Retinal pigment epithelial cell (primary cell): Measurements from ENCODE around the gene NUCB1.

Source experiments
- DNase-seq: peaks from one replicate; pipeline ENCODE4 v3.0.0-alpha.2; 2010; ENCODE audit warnings: low read depth
- H3K4me3 ChIP-seq: 2 replicates; pipeline ENCODE4 v1.5.1; 2011; ENCODE audit warnings: mild to moderate bottlenecking, low read length, control low read depth, moderate library complexity
- TF ChIP-seq, protein P1 (sequence below): conservative IDR thresholded peaks from 2 replicates; pipeline ENCODE4 v1.5.1; 2011; ENCODE audit warnings: low read depth, low read length, control low read depth, inconsistent platforms

The NUCB1 gene

DNA sequence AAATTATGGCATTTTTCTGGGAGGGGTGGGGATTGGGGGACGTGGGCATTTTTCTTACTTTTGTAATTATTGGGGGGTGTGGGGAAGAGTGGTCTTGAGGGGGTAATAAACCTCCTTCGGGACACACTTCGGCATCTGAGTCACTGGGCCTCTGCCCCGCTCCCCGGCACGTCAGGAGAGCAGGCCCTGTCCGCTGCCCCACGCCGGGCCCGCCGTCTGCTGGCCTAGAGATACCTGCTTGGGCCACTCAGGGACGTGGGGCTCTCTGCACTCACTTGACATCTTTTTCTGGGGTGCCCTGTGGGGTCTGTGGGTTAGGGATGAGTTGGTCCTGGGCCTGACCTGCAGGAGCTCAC is 61.5 kb downstream of the NUCB1 start:
- H3K4me3 ChIP-seq = no peak overlapping the region
- TF ChIP-seq, protein P1, sequence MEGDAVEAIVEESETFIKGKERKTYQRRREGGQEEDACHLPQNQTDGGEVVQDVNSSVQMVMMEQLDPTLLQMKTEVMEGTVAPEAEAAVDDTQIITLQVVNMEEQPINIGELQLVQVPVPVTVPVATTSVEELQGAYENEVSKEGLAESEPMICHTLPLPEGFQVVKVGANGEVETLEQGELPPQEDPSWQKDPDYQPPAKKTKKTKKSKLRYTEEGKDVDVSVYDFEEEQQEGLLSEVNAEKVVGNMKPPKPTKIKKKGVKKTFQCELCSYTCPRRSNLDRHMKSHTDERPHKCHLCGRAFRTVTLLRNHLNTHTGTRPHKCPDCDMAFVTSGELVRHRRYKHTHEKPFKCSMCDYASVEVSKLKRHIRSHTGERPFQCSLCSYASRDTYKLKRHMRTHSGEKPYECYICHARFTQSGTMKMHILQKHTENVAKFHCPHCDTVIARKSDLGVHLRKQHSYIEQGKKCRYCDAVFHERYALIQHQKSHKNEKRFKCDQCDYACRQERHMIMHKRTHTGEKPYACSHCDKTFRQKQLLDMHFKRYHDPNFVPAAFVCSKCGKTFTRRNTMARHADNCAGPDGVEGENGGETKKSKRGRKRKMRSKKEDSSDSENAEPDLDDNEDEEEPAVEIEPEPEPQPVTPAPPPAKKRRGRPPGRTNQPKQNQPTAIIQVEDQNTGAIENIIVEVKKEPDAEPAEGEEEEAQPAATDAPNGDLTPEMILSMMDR = no peak
- no peak for DNase-seq

DNA sequence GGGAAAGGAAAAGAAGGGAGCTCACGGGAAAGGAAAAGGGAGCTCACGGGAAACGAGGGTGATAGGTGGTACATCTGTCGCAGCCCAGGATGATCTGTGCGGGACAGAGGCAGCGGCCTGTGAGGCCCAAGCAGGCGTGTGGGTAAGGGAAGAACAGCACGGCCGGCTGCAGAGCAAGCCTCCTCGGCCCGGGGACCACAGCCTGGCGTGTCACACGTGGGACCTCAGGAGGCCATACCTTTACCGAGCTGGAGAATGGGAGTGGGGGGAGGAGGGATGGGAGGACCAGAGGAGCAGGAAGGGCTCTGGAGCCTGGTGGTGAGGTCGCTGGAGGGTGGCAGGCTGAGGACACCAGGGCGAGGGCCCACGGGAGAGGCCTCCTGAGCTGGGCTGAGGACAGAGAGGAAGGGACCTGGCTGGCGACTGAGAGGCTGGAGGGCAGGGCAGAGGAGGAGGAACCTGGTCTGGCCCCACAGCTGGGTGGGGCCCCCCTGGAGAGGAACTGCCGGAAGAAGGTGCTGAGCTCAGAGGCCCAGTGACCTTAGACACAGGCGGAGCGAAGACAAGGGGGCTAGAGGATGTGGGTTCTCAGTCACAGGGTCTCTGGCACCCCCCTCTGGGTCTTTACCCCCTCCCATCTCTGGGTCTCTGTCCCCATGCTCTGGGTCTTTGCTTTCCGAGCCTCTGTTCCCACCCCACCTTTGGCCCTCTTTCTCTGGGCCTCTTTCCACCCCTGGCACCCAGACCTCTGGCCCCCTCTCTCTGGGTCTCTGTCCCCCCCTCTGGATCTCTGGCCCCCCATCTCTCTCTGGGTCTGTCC is 62.1 kb downstream of the NUCB1 start:
- TF ChIP-seq, protein P1 = no peak
- no peak for DNase-seq
- no peak overlapping the region for H3K4me3 ChIP-seq

DNA sequence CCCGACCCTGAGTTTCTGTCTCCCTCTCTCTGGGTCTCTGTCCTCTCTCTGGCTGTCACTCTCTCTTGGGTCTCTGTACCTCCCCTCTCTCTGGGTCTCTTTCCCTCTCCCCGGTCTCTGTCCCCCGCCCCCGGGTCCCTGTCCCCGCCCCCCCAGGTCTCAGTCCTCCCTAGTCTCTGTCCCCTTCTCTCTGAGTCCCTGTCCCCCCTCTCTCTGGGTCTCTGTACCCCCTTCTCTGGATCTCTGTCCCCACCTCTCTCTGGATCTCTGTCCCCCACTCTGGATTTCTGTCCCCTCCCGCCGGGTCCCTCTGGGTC is 62.7 kb downstream of the NUCB1 start:
- TF ChIP-seq, protein P1 = no peak
- DNase-seq = no peak
- H3K4me3 ChIP-seq = no peak overlapping the region

DNA sequence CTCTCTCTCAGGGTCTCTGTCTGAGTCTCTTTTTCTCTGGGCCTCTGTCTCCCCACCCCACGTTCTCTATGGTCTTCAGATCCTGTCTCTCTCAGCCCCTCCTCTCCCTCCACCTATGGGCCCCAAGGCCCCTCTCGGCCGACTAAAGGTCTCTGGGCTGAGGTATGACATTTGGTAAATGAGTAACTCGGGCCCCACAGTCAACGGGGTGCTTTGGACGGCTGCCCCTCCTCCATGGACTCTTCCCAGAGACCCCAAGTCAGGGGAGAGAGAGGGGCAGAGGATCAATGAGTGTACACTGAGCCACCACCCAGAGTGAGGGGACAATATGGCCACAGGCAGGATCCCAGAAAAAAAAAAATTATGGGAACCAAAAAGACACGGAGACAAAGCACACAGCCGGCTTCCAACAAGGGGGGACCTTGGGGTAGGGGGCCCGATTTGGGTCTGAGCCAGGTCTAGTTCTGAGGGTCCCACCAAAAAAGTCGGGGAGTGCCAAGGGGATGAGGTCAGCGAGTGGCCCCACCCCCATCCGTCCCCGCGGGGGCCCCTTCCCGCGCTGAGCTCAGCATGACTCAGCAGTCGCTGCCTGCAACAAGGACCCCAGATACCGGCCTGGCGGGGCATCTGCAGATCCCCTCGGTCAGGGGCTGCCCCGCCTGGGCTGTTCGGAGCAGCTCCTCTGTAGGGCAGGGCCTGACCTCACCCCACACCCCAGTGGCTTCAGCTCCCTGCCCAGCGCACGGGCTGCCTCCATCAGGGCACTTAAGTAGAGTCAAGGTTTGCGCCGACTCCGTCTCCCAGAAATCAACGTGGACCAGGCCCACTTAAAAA is 63.5 kb downstream of the NUCB1 start:
- TF ChIP-seq, protein P1 = no peak
- peak overlapping the region; percentile 6 for H3K4me3 ChIP-seq
- DNase-seq = no peak

DNA sequence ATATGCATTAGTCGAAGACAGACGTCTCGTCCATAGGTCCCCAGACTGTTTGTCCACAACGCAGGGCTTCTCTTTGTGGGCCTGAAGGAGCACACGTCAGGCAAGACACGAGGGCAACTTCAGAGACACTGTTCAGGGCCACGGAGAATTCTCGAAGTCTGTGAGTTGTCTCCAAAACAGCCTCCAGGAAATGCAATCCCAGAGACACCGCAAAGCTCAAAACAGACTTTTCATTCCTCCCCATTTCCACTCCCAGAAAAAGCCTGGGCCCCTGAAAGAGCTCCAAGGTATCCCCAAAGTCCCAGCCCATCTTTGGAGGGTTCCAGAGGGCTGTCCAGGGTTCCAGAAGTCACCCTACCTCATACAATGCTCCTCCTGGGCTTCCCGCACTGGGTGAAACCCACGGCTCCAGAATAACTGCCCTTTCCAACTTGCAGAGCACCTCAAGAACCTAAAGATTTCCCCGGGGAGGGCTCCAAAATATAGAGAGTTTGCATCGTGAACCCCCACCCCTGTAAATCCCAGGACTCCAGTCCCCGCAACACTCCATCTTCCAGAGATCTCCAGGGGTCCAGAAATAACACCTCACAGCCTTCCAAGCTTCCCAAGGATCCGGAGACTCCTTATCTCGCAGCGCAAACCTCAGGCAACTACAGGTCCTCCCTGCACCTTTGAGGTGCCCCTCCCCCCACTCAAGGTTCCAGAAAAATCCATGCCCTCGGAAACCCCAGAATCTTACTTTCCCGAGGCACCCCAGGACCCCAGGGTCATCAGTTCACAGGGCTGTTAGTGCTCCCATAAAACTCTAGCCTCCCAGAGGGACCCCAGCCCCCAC is 64.3 kb downstream of the NUCB1 start:
- peak overlapping the region; percentile 2 for H3K4me3 ChIP-seq
- TF ChIP-seq, protein P1 = no peak
- no peak for DNase-seq

DNA sequence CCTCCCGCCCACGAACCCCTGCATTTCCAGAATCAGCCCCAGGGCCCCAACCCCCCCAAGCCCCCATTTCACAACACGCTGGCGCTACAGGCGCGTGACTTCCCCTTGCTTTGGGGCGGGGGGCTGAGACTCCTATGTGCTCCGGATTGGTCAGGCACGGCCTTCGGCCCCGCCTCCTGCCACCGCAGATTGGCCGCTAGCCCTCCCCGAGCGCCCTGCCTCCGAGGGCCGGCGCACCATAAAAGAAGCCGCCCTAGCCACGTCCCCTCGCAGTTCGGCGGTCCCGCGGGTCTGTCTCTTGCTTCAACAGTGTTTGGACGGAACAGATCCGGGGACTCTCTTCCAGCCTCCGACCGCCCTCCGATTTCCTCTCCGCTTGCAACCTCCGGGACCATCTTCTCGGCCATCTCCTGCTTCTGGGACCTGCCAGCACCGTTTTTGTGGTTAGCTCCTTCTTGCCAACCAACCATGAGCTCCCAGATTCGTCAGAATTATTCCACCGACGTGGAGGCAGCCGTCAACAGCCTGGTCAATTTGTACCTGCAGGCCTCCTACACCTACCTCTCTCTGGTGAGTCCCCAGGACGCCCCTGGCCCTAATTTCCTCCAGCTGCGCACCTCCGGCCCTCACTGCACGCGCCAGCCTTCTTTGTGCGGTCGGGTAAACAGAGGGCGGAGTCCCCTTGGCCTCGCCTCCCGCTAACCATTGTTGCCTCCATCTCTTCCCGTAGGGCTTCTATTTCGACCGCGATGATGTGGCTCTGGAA is 65.1 kb downstream of the NUCB1 start, which contains the start of gene FTL:
TSS of gene FTL (plus strand) at position 270 of the 766 bp plus-strand sequence. CDS start at position 469, 199 bp downstream.
- DNase-seq = peak; percentile 74
- H3K4me3 ChIP-seq = peak within 1 kb of the TSS; percentile 88
- TF ChIP-seq, protein P1 = no peak
